Measurements from ENCODE around the gene CHP1. TPM values are rescaled to one million over a fixed set of nuclear protein-coding genes. Genes with fewer than 3 reads are reported as not detected.
A peak's percentile ranks its signal among the peaks of the same experiment; 100 is the strongest.

Gene CHP1
- total and polyA plus RNA-seq, 9 of the 15 experiments (the other 6 are each of a cell fraction or from before 2014, with no cell fraction given): 31.7 to 83.4 (median 67.6) TPM

GRCh38 chr15:41283653-41284426, 52.8 kb downstream of the CHP1 start (continued):
- TF ChIP-seq POLR2AphosphoS5 (IDR thresholded peaks at IDR 0.05; ENCODE audit: control insufficient read depth, insufficient read depth, low read depth, low read length) (peak; percentile 89; the same call in 1 of the 2 replicates), THAP7 (CRISPR knock-in tag; IDR thresholded peaks at IDR 0.05) (no peak), ZNF445 (CRISPR knock-in tag; IDR thresholded peaks at IDR 0.05; ENCODE audit: low read depth) (no peak), MTA3 (IDR thresholded peaks at IDR 0.05; ENCODE audit: borderline replicate concordance) (peak; percentile 84; the same call in 1 of the 2 replicates), MED1 (CRISPR knock-in tag; IDR thresholded peaks at IDR 0.05; ENCODE audit: borderline replicate concordance) (no peak), TFAM (CRISPR knock-in tag; conservative IDR thresholded peaks at IDR 0.05) (no peak), TCF3 (CRISPR knock-in tag; IDR thresholded peaks at IDR 0.05) (no peak), SFPQ (IDR thresholded peaks at IDR 0.05; ENCODE audit: low read depth, low read length) (no peak), POLR2A (conservative IDR thresholded peaks at IDR 0.05) (peak; percentile 97), MCM3 (IDR thresholded peaks at IDR 0.05) (no peak), SREBF1 (IDR thresholded peaks at IDR 0.05; ENCODE audit: borderline replicate concordance, low read depth, low read length) (peak; percentile 81), CBX1 (IDR thresholded peaks at IDR 0.05; ENCODE audit: low read depth) (peak; percentile 56; the same call in 1 of the 2 replicates), VEZF1 (CRISPR knock-in tag; IDR thresholded peaks at IDR 0.05) (peak; percentile 37), CGGBP1 (CRISPR knock-in tag; IDR thresholded peaks at IDR 0.05) (no peak), ELF2 (CRISPR knock-in tag; IDR thresholded peaks at IDR 0.05) (no peak), ZNF41 (CRISPR knock-in tag; conservative IDR thresholded peaks at IDR 0.05) (no peak), ZNF592 (IDR thresholded peaks at IDR 0.05) (peak; percentile 95; the same call in 1 of the 2 replicates), ZNF311 (CRISPR knock-in tag; IDR thresholded peaks at IDR 0.05) (no peak)

All from K562 (cell line).